Umbilical cord (tissue), 2 donors: ENCODE measurements around the gene RFX4. TPM values are rescaled to one million over a fixed set of nuclear protein-coding genes. Genes with fewer than 3 reads are reported as not detected.

Experiments
- DNase-seq: peaks from one replicate; pipeline ENCODE4 v3.0.0-alpha.2; 2015; ENCODE audit warnings: low spot score
- total RNA-seq: library from RNA; depleted of rRNA; stranded (reverse); fragments of >200 nt; gene quantifications from one replicate; pipeline ENCODE4 v1.2.3, GENCODE V29; 2014; ENCODE audit warnings: low replicate concordance; ENCODE audit not compliant: insufficient read depth

The RFX4 gene
- total RNA-seq, 1 donor from 2014 or later: 2.2 TPM

- DNase-seq: no peak
These were observed 219.2 kb downstream of the RFX4 start for GRCh38 chr12:106801830-106802533.

- no peak for DNase-seq
These were observed 221.9 kb downstream of the RFX4 start for GRCh38 chr12:106804668-106805067.

Other genes starting within 250 kb of the RFX4 start
- gene POLR3B, start 225.3 kb upstream of the RFX4 start, total RNA-seq: 17.6 TPM
- gene RIC8B, start 191.7 kb downstream of the RFX4 start, total RNA-seq: 25.5 TPM